HepG2 (cell line): ENCODE data around the gene IFNL1. TPM values are rescaled to one million over a fixed set of nuclear protein-coding genes. Genes with fewer than 3 reads are reported as not detected.

ENCODE experiments used
- ATM ChIP-seq: fragments of 450-650 bp; IDR thresholded peaks from 2 replicates; pipeline ENCODE4 v1.7.1; 2017; ENCODE audit warnings: mild to moderate bottlenecking, borderline replicate concordance
- ATRX ChIP-seq: sonication (generic); formaldehyde crosslinking; IDR thresholded peaks from 2 replicates; pipeline ENCODE4 v1.4.0; 2020; ENCODE audit warnings: missing genetic modification reagents, borderline replicate concordance
- DMAP1 ChIP-seq: IDR thresholded peaks from 2 replicates; pipeline ENCODE4 v1.6.1; 2016
- NONO ChIP-seq, 2 experiments: fragments of 450-650 bp in 1 of 2; sonication (generic) in 1 of 2; formaldehyde crosslinking in 1 of 2; IDR thresholded peaks in 1 of 2; conservative IDR thresholded peaks in 1 of 2; 2 replicates each; pipeline versions ENCODE4 v1.6.1 to v1.8.0; 2017 to 2022; ENCODE audit warnings: mild to moderate bottlenecking in 1 of 2, missing genetic modification reagents in 1 of 2, moderate library complexity in 1 of 2
- POLR2AphosphoS5 ChIP-seq: IDR thresholded peaks from 2 replicates; pipeline ENCODE4 v1.6.1; 2012; ENCODE audit warnings: low read depth, low read length
- SMAD3 ChIP-seq: sonication (generic); formaldehyde crosslinking; IDR thresholded peaks from 2 replicates; pipeline ENCODE4 v1.4.0; 2020; ENCODE audit warnings: missing genetic modification reagents
- ZNF138 ChIP-seq: sonication (generic); formaldehyde crosslinking; IDR thresholded peaks from 2 replicates; pipeline ENCODE4 v1.5.0; 2020; ENCODE audit warnings: mild to moderate bottlenecking, low read depth, missing genetic modification reagents
- ZNF251 ChIP-seq: sonication (generic); formaldehyde crosslinking; IDR thresholded peaks from 2 replicates; pipeline ENCODE4 v1.9.0; 2021; ENCODE audit warnings: mild to moderate bottlenecking, missing genetic modification reagents
- ZNF501 ChIP-seq: sonication (generic); formaldehyde crosslinking; IDR thresholded peaks from 2 replicates; pipeline ENCODE4 v1.5.1; 2020; ENCODE audit warnings: mild to moderate bottlenecking, moderate library complexity, missing genetic modification reagents
- ZNF572 ChIP-seq: sonication (generic); formaldehyde crosslinking; IDR thresholded peaks from 2 replicates; pipeline ENCODE4 v1.5.1; 2020; ENCODE audit warnings: mild to moderate bottlenecking, missing genetic modification reagents
- ZNF766 ChIP-seq: sonication (generic); formaldehyde crosslinking; IDR thresholded peaks from 2 replicates; pipeline ENCODE4 v1.5.0; 2020; ENCODE audit warnings: missing genetic modification reagents, borderline replicate concordance
- ZNF781 ChIP-seq: sonication (generic); formaldehyde crosslinking; IDR thresholded peaks from 2 replicates; pipeline ENCODE4 v1.5.1; 2020; ENCODE audit warnings: borderline replicate concordance, mild to moderate bottlenecking, missing genetic modification reagents; ENCODE audit errors: not compliant biosample characterization
- ZNF878 ChIP-seq: sonication (generic); formaldehyde crosslinking; IDR thresholded peaks from 2 replicates; pipeline ENCODE4 v1.8.1; 2023; ENCODE audit warnings: mild to moderate bottlenecking, missing genetic modification reagents, moderate library complexity
- ZZZ3 ChIP-seq: sonication (generic); formaldehyde crosslinking; IDR thresholded peaks from 2 replicates; pipeline ENCODE4 v1.4.0; 2020; ENCODE audit warnings: missing genetic modification reagents, mild to moderate bottlenecking, borderline replicate concordance
- polyA plus RNA-seq, 8 experiments: library from polyadenylated mRNA; depleted of rRNA in 3 of 8; stranded (reverse) in 7 of 8; unstranded in 1 of 8; fragments of >200 nt; fragmentation: Illumina TruSeq in 4 of 8; extraction: Trizol in 4 of 8; gene quantifications; 2 replicates each; pipeline versions ENCODE4 v1.2.1 to v1.2.3, GENCODE V29; 2011 to 2016; ENCODE audit warnings: low read depth in 4 of 8, missing spikeins in 1 of 8, mixed read lengths in 1 of 8; ENCODE audit not compliant: insufficient read depth in 1 of 8
- total RNA-seq, 5 experiments: library from RNA; depleted of rRNA; stranded (reverse); fragments of >200 nt; fragmentation: Illumina TruSeq; extraction: Trizol; gene quantifications; 2 replicates each; pipeline ENCODE4 v1.2.3, GENCODE V29; 2016; ENCODE audit warnings: low read depth in 1 of 5
- TF ChIP-seq, protein P1 (sequence below), 2 experiments: fragments of 450-650 bp in 1 of 2; sonication (generic) in 1 of 2; formaldehyde crosslinking; IDR thresholded peaks; 2 replicates each; pipeline versions ENCODE4 v1.5.0 to v1.8.0; 2020 to 2022; ENCODE audit warnings: mild to moderate bottlenecking in 1 of 2, missing genetic modification reagents in 1 of 2
- TF ChIP-seq, protein P2 (sequence below): sonication (generic); formaldehyde crosslinking; IDR thresholded peaks from 2 replicates; pipeline ENCODE4 v1.4.0; 2020; ENCODE audit warnings: missing genetic modification reagents; ENCODE audit errors: not compliant biosample characterization
- TF ChIP-seq, protein P3 (sequence below): sonication (generic); formaldehyde crosslinking; IDR thresholded peaks from 2 replicates; pipeline ENCODE4 v1.4.0; 2020; ENCODE audit warnings: low read depth, mild to moderate bottlenecking, missing genetic modification reagents
- TF ChIP-seq, protein P4 (sequence below): sonication (generic); formaldehyde crosslinking; IDR thresholded peaks from 2 replicates; pipeline ENCODE4 v1.9.0; 2022; ENCODE audit warnings: low read depth, missing genetic modification reagents

IFNL1 gene
- total and polyA plus RNA-seq, 2 of the 13 experiments (the other 11 are each of a cell fraction or from before 2014, with no cell fraction given), result not detected

DNA sequence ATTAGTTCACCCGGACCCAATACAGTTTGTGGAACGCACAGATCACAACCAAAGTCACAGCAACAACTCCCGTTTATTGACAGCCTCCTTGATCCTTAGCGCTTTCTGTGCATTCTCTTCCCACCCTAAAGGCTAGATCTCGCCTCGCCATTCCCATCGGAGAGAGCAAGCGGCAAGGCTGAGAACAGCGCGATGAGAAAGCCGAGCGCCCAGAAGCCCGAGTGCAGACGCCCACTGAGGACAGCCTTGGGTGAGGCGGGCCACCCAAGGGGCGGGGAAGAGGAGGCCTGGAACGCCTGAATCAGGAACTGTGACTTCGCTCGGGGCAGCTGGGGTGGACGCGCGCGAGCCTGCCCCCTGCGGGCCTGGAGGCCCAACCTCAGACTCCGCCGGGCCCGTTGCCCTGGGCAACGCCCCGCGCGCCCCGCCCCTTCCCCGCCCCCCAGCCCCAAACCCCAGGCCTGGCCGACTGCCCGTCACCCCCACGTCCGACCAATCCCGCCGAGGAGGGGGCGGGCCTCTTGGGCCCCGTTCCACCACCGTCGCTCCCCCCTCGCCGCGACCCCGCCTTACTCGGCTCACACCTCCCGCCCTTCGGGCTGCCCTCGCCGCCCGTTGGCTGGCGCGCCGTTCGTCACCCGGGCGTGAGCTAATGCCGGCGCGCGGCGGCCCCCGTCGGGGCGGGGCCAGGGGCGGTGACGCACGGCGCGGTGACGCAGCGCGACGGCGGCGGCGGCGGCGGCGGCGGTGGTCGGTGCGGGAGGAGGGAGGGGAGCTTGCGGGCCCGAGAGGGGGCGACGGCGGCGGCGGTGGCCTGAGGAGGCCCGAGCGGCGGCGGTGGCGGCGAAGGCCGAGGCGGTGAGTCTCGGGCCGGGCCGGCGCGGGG lies 45.8 kb downstream of the IFNL1 start, which contains the start of gene SAMD4B (continued):
- TF ChIP-seq, protein P1, sequence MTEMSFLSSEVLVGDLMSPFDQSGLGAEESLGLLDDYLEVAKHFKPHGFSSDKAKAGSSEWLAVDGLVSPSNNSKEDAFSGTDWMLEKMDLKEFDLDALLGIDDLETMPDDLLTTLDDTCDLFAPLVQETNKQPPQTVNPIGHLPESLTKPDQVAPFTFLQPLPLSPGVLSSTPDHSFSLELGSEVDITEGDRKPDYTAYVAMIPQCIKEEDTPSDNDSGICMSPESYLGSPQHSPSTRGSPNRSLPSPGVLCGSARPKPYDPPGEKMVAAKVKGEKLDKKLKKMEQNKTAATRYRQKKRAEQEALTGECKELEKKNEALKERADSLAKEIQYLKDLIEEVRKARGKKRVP (CRISPR knock-in tag; IDR thresholded peaks at IDR 0.05), result 0 out of 4 replicates have a peak, but pooled peaks of 1 of the 2 experiments have one; percentile 21
- peak; percentile 95 for TF ChIP-seq POLR2AphosphoS5
- peak; percentile 76 for TF ChIP-seq SMAD3 (CRISPR knock-in tag)
- no peak for TF ChIP-seq ATRX (CRISPR knock-in tag)
- no peak for TF ChIP-seq NONO (IDR thresholded peaks at IDR 0.05)
- peak; percentile 81 for TF ChIP-seq NONO (CRISPR knock-in tag; conservative IDR thresholded peaks at IDR 0.05)
- TF ChIP-seq DMAP1 (CRISPR knock-in tag), result peak; percentile 74; the same call in 1 of the 2 replicates
- peak; percentile 82 for TF ChIP-seq ZNF501 (CRISPR knock-in tag)
- TF ChIP-seq ZNF251, result no peak
- TF ChIP-seq ZNF766 (CRISPR knock-in tag), result 0 out of 2 replicates have a peak, but pooled peaks have one; percentile 27
- no peak for TF ChIP-seq ATM
- no peak for TF ChIP-seq ZNF572
- TF ChIP-seq, protein P2, sequence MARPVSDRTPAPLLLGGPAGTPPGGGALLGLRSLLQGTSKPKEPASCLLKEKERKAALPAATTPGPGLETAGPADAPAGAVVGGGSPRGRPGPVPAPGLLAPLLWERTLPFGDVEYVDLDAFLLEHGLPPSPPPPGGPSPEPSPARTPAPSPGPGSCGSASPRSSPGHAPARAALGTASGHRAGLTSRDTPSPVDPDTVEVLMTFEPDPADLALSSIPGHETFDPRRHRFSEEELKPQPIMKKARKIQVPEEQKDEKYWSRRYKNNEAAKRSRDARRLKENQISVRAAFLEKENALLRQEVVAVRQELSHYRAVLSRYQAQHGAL (CRISPR knock-in tag), result no peak
- TF ChIP-seq ZNF878, result no peak
- TF ChIP-seq ZNF138, result 0 out of 2 replicates have a peak, but pooled peaks have one; percentile 32
- TF ChIP-seq, protein P3, sequence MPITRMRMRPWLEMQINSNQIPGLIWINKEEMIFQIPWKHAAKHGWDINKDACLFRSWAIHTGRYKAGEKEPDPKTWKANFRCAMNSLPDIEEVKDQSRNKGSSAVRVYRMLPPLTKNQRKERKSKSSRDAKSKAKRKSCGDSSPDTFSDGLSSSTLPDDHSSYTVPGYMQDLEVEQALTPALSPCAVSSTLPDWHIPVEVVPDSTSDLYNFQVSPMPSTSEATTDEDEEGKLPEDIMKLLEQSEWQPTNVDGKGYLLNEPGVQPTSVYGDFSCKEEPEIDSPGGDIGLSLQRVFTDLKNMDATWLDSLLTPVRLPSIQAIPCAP (CRISPR knock-in tag), result no peak
- TF ChIP-seq, protein P4, sequence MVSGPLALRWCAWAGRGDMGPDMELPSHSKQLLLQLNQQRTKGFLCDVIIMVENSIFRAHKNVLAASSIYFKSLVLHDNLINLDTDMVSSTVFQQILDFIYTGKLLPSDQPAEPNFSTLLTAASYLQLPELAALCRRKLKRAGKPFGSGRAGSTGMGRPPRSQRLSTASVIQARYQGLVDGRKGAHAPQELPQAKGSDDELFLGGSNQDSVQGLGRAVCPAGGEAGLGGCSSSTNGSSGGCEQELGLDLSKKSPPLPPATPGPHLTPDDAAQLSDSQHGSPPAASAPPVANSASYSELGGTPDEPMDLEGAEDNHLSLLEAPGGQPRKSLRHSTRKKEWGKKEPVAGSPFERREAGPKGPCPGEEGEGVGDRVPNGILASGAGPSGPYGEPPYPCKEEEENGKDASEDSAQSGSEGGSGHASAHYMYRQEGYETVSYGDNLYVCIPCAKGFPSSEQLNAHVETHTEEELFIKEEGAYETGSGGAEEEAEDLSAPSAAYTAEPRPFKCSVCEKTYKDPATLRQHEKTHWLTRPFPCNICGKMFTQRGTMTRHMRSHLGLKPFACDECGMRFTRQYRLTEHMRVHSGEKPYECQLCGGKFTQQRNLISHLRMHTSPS (CRISPR knock-in tag), result no peak
- TF ChIP-seq ZNF781 (CRISPR knock-in tag), result peak; percentile 66
- TF ChIP-seq ZZZ3 (CRISPR knock-in tag), result peak; percentile 92; the same call in 1 of the 2 replicates
